NB4 (cell line): ENCODE results near the gene TNFRSF12A.

Source experiments
- DNase-seq: peaks from one replicate; pipeline ENCODE4 v3.0.0; 2010; ENCODE audit warnings: low read depth
- H3K4me3 ChIP-seq: one replicate; pipeline ENCODE4 v1.5.1; 2011; ENCODE audit warnings: mild to moderate bottlenecking, low read depth, low read length, moderate library complexity
- MYC ChIP-seq: IDR thresholded peaks from 2 replicates; pipeline ENCODE4 v1.6.1; 2011; ENCODE audit warnings: low read depth, low read length
- POLR2A ChIP-seq: IDR thresholded peaks from 2 replicates; pipeline ENCODE4 v1.6.1; 2011; ENCODE audit warnings: mild to moderate bottlenecking; ENCODE audit not compliant: insufficient read length; ENCODE audit errors: extremely low read depth
- TF ChIP-seq, protein P1 (sequence below): IDR thresholded peaks from one replicate; pipeline ENCODE4 v1.5.1; 2012; ENCODE audit warnings: low read depth, low read length
- TF ChIP-seq, protein P2 (sequence below): IDR thresholded peaks from 2 replicates; pipeline ENCODE4 v1.6.1; 2011; ENCODE audit warnings: low read depth, low read length

The TNFRSF12A gene

DNA sequence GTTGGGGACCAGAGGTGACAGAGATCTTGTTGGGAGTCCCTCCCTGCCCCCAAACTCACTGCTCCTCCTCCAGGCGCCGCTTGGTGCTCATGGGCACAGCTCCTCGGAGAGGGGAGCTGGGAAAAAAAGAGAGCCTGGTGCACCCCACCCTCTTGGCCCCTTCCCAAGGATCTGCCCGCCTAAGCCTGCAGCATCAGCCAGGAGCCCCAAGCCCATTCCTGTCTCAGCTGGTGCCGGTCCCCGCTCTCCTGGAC, 3.2 kb downstream of the TNFRSF12A start:
- H3K4me3 ChIP-seq = peak overlapping the region; percentile 71
- no peak for DNase-seq
- no peak for TF ChIP-seq POLR2A
- TF ChIP-seq, protein P1, sequence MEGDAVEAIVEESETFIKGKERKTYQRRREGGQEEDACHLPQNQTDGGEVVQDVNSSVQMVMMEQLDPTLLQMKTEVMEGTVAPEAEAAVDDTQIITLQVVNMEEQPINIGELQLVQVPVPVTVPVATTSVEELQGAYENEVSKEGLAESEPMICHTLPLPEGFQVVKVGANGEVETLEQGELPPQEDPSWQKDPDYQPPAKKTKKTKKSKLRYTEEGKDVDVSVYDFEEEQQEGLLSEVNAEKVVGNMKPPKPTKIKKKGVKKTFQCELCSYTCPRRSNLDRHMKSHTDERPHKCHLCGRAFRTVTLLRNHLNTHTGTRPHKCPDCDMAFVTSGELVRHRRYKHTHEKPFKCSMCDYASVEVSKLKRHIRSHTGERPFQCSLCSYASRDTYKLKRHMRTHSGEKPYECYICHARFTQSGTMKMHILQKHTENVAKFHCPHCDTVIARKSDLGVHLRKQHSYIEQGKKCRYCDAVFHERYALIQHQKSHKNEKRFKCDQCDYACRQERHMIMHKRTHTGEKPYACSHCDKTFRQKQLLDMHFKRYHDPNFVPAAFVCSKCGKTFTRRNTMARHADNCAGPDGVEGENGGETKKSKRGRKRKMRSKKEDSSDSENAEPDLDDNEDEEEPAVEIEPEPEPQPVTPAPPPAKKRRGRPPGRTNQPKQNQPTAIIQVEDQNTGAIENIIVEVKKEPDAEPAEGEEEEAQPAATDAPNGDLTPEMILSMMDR = no peak
- no peak for TF ChIP-seq MYC
- TF ChIP-seq, protein P2, sequence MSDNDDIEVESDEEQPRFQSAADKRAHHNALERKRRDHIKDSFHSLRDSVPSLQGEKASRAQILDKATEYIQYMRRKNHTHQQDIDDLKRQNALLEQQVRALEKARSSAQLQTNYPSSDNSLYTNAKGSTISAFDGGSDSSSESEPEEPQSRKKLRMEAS = no peak

DNA sequence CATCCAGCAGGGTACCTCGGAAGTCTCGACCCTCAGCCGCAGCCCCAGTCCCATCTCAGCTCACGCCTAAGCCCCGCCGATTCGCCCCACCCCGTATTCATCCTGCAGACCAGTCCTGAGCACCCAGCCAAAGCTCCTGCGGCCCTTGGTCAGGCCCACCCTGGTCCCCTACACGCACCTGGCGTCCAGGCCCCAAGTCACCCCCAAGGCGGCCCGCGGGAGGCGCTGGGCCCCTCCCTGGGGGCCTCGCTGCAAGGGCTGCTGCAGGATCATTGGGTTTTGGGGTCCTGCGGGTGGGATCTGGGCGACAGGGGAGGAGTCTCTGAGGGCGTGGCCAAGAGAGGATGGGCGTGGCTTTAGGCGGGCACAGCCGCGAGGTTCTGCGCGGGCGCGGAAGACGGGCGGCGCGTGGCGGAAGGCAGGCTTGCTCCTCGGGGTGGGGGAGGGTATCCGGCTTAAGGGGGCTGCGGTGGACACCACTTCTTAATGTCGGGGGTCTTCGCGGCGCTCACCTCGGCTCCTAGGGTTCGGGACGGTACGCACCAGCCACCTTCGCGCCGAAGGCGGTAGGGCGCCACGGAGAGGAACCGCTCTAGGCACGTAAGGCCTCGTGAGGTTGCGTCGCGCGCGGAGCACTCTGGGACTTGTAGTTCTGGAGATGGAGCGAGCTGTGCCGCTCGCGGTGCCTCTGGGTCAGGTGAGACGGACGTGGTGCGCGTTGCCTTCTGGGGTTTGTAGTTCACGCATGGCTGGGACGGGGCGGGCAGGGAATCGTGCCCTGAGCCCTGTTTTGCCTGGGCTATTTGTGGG, 3.7 kb downstream of the TNFRSF12A start, which contains the start of the genes HCFC1R1 and THOC6:
TSS of gene HCFC1R1 (minus strand) at position 274 of the 810 bp plus-strand sequence. CDS start at position 273, 1 bp downstream.
TSS of gene THOC6 (plus strand) at position 367 of the 810 bp plus-strand sequence. CDS start at position 659, 292 bp downstream.
- peak within 1 kb of the TSS; percentile 71 for H3K4me3 ChIP-seq
- peak; percentile 98 for DNase-seq
- TF ChIP-seq, protein P1 = no peak
- TF ChIP-seq POLR2A = peak; percentile 79
- TF ChIP-seq, protein P2 = peak; percentile 77
- peak; percentile 89 for TF ChIP-seq MYC

DNA sequence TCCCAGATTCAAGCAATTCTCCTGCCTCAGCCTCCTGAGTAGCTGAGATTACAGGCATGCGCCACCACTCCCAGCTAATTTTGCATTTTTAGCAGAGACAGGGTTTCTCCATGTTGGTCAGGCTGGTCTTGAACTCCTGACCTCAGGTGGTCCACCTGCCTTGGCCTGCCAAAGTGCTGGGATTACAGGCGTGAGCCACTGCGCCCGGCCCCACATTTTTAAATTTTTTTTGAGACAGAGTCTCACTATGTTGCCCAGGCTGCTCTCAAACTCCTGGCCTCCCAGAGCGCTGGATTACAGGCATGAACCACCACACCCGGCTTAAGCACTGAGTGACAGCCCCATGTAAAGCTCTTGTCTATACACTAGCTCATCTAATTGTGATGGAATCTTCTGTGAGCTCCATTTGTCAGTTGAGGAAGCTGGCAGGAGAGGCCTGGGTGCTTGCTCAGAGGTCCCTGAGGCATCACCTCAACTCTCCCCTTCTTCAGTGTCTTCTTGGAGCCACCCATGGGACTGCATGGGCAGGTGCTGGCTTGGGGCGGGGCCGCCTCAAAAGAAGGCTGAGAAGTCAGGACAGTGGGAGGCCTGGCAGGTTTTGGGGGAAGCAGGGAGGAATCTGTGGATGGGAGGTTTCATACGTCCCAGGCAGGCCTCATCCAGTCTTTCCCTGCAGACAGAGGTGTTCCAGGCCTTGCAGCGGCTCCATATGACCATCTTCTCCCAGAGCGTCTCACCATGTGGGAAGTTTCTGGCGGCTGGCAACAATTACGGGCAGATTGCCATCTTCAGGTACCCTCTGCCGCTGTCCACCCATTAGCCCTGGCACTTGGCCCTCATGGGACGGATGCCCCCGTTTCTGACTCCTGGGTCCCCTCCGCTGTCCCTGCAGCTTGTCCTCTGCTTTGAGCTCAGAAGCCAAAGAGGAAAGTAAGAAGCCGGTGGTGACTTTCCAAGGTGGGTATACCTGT, 5.1 kb downstream of the TNFRSF12A start:
- DNase-seq = no peak
- TF ChIP-seq POLR2A (no peak), MYC (no peak)
- TF ChIP-seq, protein P2 = no peak
- TF ChIP-seq, protein P1 = no peak
- peak overlapping the region; percentile 71 for H3K4me3 ChIP-seq

DNA sequence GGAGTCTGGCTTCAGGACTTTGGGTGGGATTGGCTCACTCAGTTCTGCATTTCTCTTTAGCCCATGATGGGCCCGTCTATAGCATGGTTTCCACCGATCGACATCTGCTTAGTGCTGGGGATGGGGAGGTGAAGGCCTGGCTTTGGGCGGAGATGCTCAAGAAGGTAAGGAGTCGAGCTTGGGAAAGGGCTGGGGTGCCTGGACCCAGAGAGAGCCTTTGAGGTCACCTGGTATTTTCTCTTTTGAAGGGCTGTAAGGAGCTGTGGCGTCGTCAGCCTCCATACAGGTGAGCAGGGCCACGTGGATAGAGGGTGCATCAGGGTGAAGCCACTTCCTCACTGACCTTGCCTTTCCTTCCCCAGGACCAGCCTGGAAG, 5.8 kb downstream of the TNFRSF12A start:
- TF ChIP-seq, protein P1 = no peak
- TF ChIP-seq MYC (no peak), POLR2A (no peak)
- TF ChIP-seq, protein P2 = no peak
- no peak for DNase-seq
- H3K4me3 ChIP-seq = no peak overlapping the region

DNA sequence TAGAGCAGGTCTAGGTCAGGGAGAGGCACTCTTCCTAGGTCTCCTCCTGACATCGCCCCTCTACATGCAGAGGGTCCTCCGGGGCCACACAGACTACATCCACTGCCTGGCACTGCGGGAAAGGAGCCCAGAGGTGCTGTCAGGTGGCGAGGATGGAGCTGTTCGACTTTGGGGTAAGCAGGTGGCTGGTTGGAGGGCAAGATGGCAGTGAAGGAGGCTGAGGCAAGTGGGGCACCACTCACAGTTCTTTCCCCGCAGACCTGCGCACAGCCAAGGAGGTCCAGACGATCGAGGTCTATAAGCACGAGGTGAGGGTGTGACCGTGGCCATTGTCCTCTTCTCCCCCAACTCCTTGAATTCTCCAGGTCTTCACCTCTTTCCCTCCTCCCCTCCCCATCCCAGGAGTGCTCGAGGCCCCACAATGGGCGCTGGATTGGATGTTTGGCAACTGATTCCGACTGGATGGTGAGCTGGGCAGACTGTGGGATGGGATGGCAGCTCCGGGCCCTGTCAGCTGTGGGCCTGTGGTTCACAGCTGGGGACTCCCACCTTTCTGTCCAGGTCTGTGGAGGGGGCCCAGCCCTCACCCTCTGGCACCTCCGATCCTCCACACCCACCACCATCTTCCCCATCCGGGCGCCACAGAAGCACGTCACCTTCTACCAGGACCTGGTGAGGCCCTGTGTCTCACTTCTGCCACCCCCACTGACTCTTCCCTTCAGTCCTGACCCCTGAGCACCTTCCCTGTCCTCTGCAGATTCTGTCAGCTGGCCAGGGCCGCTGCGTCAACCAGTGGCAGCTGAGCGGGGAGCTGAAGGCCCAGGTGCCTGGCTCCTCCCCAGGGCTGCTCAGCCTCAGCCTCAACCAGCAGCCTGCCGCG, 6.7 kb downstream of the TNFRSF12A start:
- DNase-seq = no peak
- no peak overlapping the region for H3K4me3 ChIP-seq
- no peak for TF ChIP-seq POLR2A
- TF ChIP-seq, protein P1 = no peak
- TF ChIP-seq MYC = no peak
- TF ChIP-seq, protein P2 = no peak
